ENCODE measurements around the gene AKAP13. TPM values are rescaled to one million over a fixed set of nuclear protein-coding genes. Genes with fewer than 3 reads are reported as not detected.

AKAP13 gene
- total and polyA plus RNA-seq, 2 experiments from 2014 or later: 53.1 to 108 TPM

GRCh38 chr15:85443593-85444087 lies 63.2 kb downstream of the AKAP13 start:
- Histone ChIP-seq H3K27ac (peak overlapping the region; percentile 77), H3K36me3 (no peaks in the 10 kb centered on the region), H3K4me3 (no peak overlapping the region), H3K9me3 (ENCODE audit: low read depth) (no peaks in the 10 kb centered on the region), H3K27me3 (no peaks in the 10 kb centered on the region), H3K4me1 (ENCODE audit: low read depth) (peaks cover 35% of the 10 kb centered on the region)
- TF ChIP-seq, protein P1, sequence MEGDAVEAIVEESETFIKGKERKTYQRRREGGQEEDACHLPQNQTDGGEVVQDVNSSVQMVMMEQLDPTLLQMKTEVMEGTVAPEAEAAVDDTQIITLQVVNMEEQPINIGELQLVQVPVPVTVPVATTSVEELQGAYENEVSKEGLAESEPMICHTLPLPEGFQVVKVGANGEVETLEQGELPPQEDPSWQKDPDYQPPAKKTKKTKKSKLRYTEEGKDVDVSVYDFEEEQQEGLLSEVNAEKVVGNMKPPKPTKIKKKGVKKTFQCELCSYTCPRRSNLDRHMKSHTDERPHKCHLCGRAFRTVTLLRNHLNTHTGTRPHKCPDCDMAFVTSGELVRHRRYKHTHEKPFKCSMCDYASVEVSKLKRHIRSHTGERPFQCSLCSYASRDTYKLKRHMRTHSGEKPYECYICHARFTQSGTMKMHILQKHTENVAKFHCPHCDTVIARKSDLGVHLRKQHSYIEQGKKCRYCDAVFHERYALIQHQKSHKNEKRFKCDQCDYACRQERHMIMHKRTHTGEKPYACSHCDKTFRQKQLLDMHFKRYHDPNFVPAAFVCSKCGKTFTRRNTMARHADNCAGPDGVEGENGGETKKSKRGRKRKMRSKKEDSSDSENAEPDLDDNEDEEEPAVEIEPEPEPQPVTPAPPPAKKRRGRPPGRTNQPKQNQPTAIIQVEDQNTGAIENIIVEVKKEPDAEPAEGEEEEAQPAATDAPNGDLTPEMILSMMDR (IDR thresholded peaks at IDR 0.05; ENCODE audit: low read depth, low read length): no peak
- peak; percentile 52 to 61 for DNase-seq (ENCODE audit: low read depth in 1 of 2, low spot score in 1 of 2)

GRCh38 chr15:85444122-85444745 lies 63.8 kb downstream of the AKAP13 start:
- no peak for DNase-seq (ENCODE audit: low read depth in 1 of 2, low spot score in 1 of 2)
- Histone ChIP-seq H3K9me3 (ENCODE audit: low read depth) (no peaks in the 10 kb centered on the region), H3K27me3 (no peaks in the 10 kb centered on the region), H3K4me1 (ENCODE audit: low read depth) (peaks cover 35% of the 10 kb centered on the region), H3K36me3 (no peaks in the 10 kb centered on the region), H3K4me3 (no peak overlapping the region), H3K27ac (peak overlapping the region; percentile 77)
- TF ChIP-seq, protein P1 (IDR thresholded peaks at IDR 0.05; ENCODE audit: low read depth, low read length): no peak

DNA sequence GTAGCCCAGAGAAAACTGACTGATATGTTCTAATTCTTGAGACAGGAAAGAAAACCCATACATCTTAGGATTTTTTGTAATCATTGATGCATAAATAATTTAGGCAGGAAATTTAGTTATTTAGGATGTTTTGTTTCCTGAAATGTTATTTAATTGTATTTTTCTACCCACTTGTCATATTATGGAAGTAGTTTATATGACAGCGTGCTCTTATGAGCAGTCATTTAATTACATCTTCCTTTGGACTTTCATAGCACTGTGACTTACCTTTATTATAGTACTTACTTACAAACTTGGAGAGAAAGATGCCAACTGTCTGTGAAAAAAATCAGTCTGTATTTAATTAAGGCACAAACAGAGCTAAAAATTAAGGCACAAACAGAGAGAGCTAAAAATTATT lies 65.0 kb downstream of the AKAP13 start:
- H3K4me1 ChIP-seq (ENCODE audit: low read depth): peaks cover 31% of the 10 kb centered on the region
- no peaks in the 10 kb centered on the region for H3K9me3 ChIP-seq (ENCODE audit: low read depth)
- no peak overlapping the region for H3K4me3 ChIP-seq
- peak overlapping the region; percentile 77 for H3K27ac ChIP-seq
- DNase-seq (ENCODE audit: low read depth in 1 of 2, low spot score in 1 of 2): no peak
- no peaks in the 10 kb centered on the region for H3K27me3 ChIP-seq
- H3K36me3 ChIP-seq: no peaks in the 10 kb centered on the region
- TF ChIP-seq, protein P1 (IDR thresholded peaks at IDR 0.05; ENCODE audit: low read depth, low read length): no peak

DNA sequence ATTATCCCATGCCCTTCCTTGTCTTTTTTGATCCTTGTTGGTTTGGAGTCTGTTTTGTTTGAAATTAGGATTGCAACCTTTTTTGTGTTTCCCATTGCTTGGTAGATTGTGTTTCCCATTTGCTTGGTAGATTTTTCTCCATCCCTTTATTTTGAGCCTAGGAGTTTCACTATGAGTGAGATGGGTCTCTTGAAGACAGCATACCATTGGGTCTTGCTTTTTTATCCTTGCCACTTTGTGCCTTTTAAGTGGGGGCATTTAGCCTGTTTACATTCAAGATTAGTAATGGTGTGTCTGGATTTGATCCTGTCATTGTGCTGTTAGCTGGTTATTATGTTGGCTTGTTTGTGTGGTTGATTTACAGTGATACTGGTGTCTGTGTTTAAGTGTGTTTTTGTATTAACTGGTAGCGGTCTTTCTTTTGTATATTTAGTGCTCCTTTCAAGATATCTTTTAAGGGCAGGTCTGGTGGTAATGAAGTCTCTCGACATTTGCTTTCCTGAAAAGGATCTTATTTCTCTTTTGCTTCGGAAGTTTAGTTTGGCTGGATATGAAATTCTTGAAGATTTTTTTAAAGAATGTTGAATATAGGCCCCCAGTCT lies 70.8 kb downstream of the AKAP13 start:
- Histone ChIP-seq H3K9me3 (ENCODE audit: low read depth) (no peaks in the 10 kb centered on the region), H3K27me3 (no peaks in the 10 kb centered on the region), H3K36me3 (no peaks in the 10 kb centered on the region), H3K27ac (no peak overlapping the region), H3K4me1 (ENCODE audit: low read depth) (no peaks in the 10 kb centered on the region), H3K4me3 (no peak overlapping the region)
- TF ChIP-seq, protein P1 (IDR thresholded peaks at IDR 0.05; ENCODE audit: low read depth, low read length): no peak
- no peak for DNase-seq (ENCODE audit: low read depth in 1 of 2, low spot score in 1 of 2)

DNA sequence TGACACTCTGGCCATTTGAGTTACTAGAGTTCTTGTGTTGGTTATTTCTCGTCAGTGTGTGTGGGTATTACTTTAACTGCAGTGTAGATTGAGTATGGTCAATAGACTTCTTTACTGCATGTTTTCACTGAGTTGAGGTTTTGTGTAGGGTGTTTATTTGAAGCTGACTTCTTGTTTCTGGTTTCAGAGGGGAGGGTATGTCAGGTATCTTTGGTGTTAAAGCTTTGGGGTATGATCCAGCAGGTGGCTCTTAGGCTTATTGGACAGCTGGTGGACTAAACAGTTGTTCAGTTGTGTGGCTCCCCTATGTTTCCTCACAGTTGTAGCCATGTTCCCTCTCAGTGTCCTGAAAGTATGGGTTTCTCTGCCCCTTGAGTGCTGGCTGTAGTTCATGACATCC lies 72.0 kb downstream of the AKAP13 start:
- no peaks in the 10 kb centered on the region for H3K27me3 ChIP-seq
- no peaks in the 10 kb centered on the region for H3K36me3 ChIP-seq
- no peak for DNase-seq (ENCODE audit: low read depth in 1 of 2, low spot score in 1 of 2)
- TF ChIP-seq, protein P1 (IDR thresholded peaks at IDR 0.05; ENCODE audit: low read depth, low read length): no peak
- H3K9me3 ChIP-seq (ENCODE audit: low read depth): no peaks in the 10 kb centered on the region
- H3K4me3 ChIP-seq: no peak overlapping the region
- H3K4me1 ChIP-seq (ENCODE audit: low read depth): peaks cover 1% of the 10 kb centered on the region
- no peak overlapping the region for H3K27ac ChIP-seq
